H9 (cell line): ENCODE measurements around the gene LSP1. TPM values are rescaled to one million over a fixed set of nuclear protein-coding genes. Genes with fewer than 3 reads are reported as not detected.

Experiments used
- DNase-seq: peaks from one replicate; pipeline ENCODE4 v3.0.0-alpha.2; 2017
- H2AFZ ChIP-seq: one replicate; pipeline ENCODE4 v1.6.1; 2013; ENCODE audit warnings: mild to moderate bottlenecking, low read length, control low read depth, moderate library complexity
- H2AK5ac ChIP-seq: 2 replicates; pipeline ENCODE4 v1.6.1; 2013; ENCODE audit warnings: low read length, control low read depth, mixed read lengths; ENCODE audit not compliant: insufficient read length
- H2BK120ac ChIP-seq: one replicate; pipeline ENCODE4 v1.6.1; 2013; ENCODE audit warnings: low read depth, mild to moderate bottlenecking, low read length, control low read depth, inconsistent platforms; ENCODE audit not compliant: poor library complexity, severe bottlenecking
- H2BK12ac ChIP-seq: 2 replicates; pipeline ENCODE4 v1.6.1; 2013; ENCODE audit warnings: low read length, control low read depth, mixed read lengths, low read depth; ENCODE audit not compliant: insufficient read length
- H2BK15ac ChIP-seq: 2 replicates; pipeline ENCODE4 v1.6.1; 2013; ENCODE audit warnings: low read depth, low read length, control low read depth
- H2BK20ac ChIP-seq: one replicate; pipeline ENCODE4 v1.6.1; 2013; ENCODE audit warnings: low read depth, mild to moderate bottlenecking, low read length, control low read depth, inconsistent platforms; ENCODE audit not compliant: poor library complexity, severe bottlenecking
- H2BK5ac ChIP-seq: 2 replicates; pipeline ENCODE4 v1.6.1; 2013; ENCODE audit warnings: low read length, control low read depth, mixed read lengths; ENCODE audit not compliant: insufficient read length
- H3K14ac ChIP-seq: 2 replicates; pipeline ENCODE4 v1.6.1; 2013; ENCODE audit warnings: low read length, control low read depth; ENCODE audit not compliant: insufficient read depth
- H3K18ac ChIP-seq: 2 replicates; pipeline ENCODE4 v1.6.1; 2013; ENCODE audit warnings: low read depth, mild to moderate bottlenecking, mixed read lengths, low read length, control low read depth; ENCODE audit not compliant: insufficient read length
- H3K23ac ChIP-seq: 2 replicates; pipeline ENCODE4 v1.6.1; 2013; ENCODE audit warnings: low read length, control low read depth, mixed read lengths, low read depth; ENCODE audit not compliant: insufficient read length
- H3K23me2 ChIP-seq: 2 replicates; pipeline ENCODE4 v1.6.1; 2013; ENCODE audit warnings: low read depth, mild to moderate bottlenecking, mixed read lengths, low read length, control low read depth; ENCODE audit not compliant: insufficient read length, poor library complexity, severe bottlenecking
- H3K27ac ChIP-seq: 2 replicates; pipeline ENCODE4 v1.5.1; 2013; ENCODE audit warnings: low read length, control low read depth, mixed read lengths, low read depth; ENCODE audit not compliant: insufficient read length
- H3K27me3 ChIP-seq: 2 replicates; pipeline ENCODE4 v1.6.1; 2013; ENCODE audit warnings: low read length, control low read depth, inconsistent platforms; ENCODE audit not compliant: insufficient read depth
- H3K4ac ChIP-seq: 2 replicates; pipeline ENCODE4 v1.6.1; 2013; ENCODE audit warnings: low read depth, mild to moderate bottlenecking, control low read depth, inconsistent platforms, low read length, moderate library complexity
- H3K4me1 ChIP-seq: 2 replicates; pipeline ENCODE4 v1.6.1; 2013; ENCODE audit warnings: low read length, control low read depth, inconsistent platforms; ENCODE audit not compliant: insufficient read depth
- H3K4me2 ChIP-seq: 2 replicates; pipeline ENCODE4 v1.6.1; 2013; ENCODE audit warnings: low read length, control low read depth, mixed read lengths; ENCODE audit not compliant: insufficient read length, insufficient read depth
- H3K56ac ChIP-seq: 2 replicates; pipeline ENCODE4 v1.6.1; 2013; ENCODE audit warnings: low read depth, mild to moderate bottlenecking, mixed read lengths, low read length, control low read depth; ENCODE audit not compliant: insufficient read length
- H3K79me1 ChIP-seq: 2 replicates; pipeline ENCODE4 v1.6.1; 2013; ENCODE audit warnings: low read depth, mild to moderate bottlenecking, moderate library complexity, low read length, control low read depth, inconsistent platforms; ENCODE audit not compliant: insufficient read depth, poor library complexity, severe bottlenecking
- H3K79me2 ChIP-seq: 2 replicates; pipeline ENCODE4 v1.6.1; 2013; ENCODE audit warnings: low read length, control low read depth, inconsistent platforms; ENCODE audit not compliant: insufficient read depth
- H3K9ac ChIP-seq: 2 replicates; pipeline ENCODE4 v1.6.1; 2013; ENCODE audit warnings: low read length, control low read depth, mixed read lengths; ENCODE audit not compliant: insufficient read length; ENCODE audit errors: extremely low read depth
- H3K9me3 ChIP-seq: one replicate; pipeline ENCODE4 v1.6.1; 2013; ENCODE audit warnings: low read depth, low read length, inconsistent platforms; ENCODE audit not compliant: control insufficient read depth
- H3T11ph ChIP-seq: one replicate; pipeline ENCODE4 v1.6.1; 2013; ENCODE audit warnings: mild to moderate bottlenecking, low read length, control low read depth, inconsistent platforms
- H4K20me1 ChIP-seq: one replicate; pipeline ENCODE4 v1.6.1; 2013; ENCODE audit not compliant: control insufficient read depth, insufficient read length, insufficient read depth
- H4K5ac ChIP-seq: 2 replicates; pipeline ENCODE4 v1.6.1; 2013; ENCODE audit warnings: low read depth, mild to moderate bottlenecking, mixed read lengths, low read length, control low read depth; ENCODE audit not compliant: insufficient read length
- H4K8ac ChIP-seq: replicated peaks from 2 replicates; pipeline ENCODE4 v1.6.1; 2013; ENCODE audit warnings: low read length, control low read depth, mixed read lengths, low read depth; ENCODE audit not compliant: insufficient read length
- H4K91ac ChIP-seq: 2 replicates; pipeline ENCODE4 v1.6.1; 2013; ENCODE audit warnings: low read depth, mild to moderate bottlenecking, moderate library complexity, mixed read lengths, low read length, control low read depth; ENCODE audit not compliant: insufficient read length
- H3K27ac Mint-ChIP-seq, 3 experiments: 2 replicates in 2 of 3; 3 replicates in 1 of 3; pipeline ENCODE4 v1.8.0; 2020 to 2021; ENCODE audit warnings: mixed read lengths in 3 of 3, mild to moderate bottlenecking in 1 of 3, moderate library complexity in 1 of 3
- H3K27me3 Mint-ChIP-seq: 2 replicates; pipeline ENCODE4 v1.8.0; 2021; ENCODE audit warnings: low read depth, mild to moderate bottlenecking, moderate library complexity, mixed read lengths
- H3K36me3 Mint-ChIP-seq, 3 experiments: 2 replicates in 2 of 3; 3 replicates in 1 of 3; pipeline ENCODE4 v1.8.0; 2020 to 2021; ENCODE audit warnings: low read depth in 3 of 3, mixed read lengths in 3 of 3; ENCODE audit not compliant: insufficient read depth in 1 of 3
- H3K4me1 Mint-ChIP-seq, 2 experiments: 2 replicates each; pipeline ENCODE4 v1.8.0; 2020; ENCODE audit warnings: mixed read lengths in 2 of 2
- H3K4me3 Mint-ChIP-seq, 2 experiments: 2 replicates in 1 of 2; 3 replicates in 1 of 2; pipeline ENCODE4 v1.8.0; 2020 to 2021; ENCODE audit warnings: mild to moderate bottlenecking in 2 of 2, mixed read lengths in 2 of 2, moderate library complexity in 1 of 2
- H3K9me3 Mint-ChIP-seq, 2 experiments: 2 replicates in 1 of 2; 3 replicates in 1 of 2; pipeline ENCODE4 v1.8.0; 2020; ENCODE audit warnings: mild to moderate bottlenecking in 2 of 2, mixed read lengths in 2 of 2, moderate library complexity in 1 of 2
- CTCF ChIP-seq: fragments of 200-600 bp; sonication (generic); conservative IDR thresholded peaks from 3 replicates; pipeline ENCODE4 v1.8.0; 2021; ENCODE audit warnings: antibody characterized with exemption, mild to moderate bottlenecking
- WGBS: extraction: QIAGEN DNeasy Blood & Tissue Kit; methylation state at CpG from one replicate; pipeline ENCODE4 v1.1.7; 2013; ENCODE audit warnings: missing lambda C conversion rate, low lambda C conversion rate, mixed read lengths; ENCODE audit not compliant: insufficient read length; ENCODE audit errors: extremely low coverage; 5-methylcytosine and 5-hydroxymethylcytosine counted together
- total RNA-seq: library from RNA; stranded (reverse); gene quantifications from 2 replicates; pipeline ENCODE4 v1.2.1, GENCODE V29; 2021

LSP1 gene
- total RNA-seq, 1 experiment from 2014 or later, result not detected

GRCh38 chr11:1810761-1811160 lies 42.1 kb upstream of the LSP1 start:
- no peaks in the 10 kb centered on the region for H3K79me2 ChIP-seq
- no peaks in the 10 kb centered on the region for H3K4me1 Mint-ChIP-seq
- peaks cover 46% of the 10 kb centered on the region for H3K27me3 Mint-ChIP-seq
- H3K9ac ChIP-seq, result no peak overlapping the region
- no peak overlapping the region for H3K4me3 Mint-ChIP-seq
- no peaks in the 10 kb centered on the region for H3K79me1 ChIP-seq
- H2AFZ ChIP-seq, result no peak overlapping the region
- H3K4me2 ChIP-seq, result no peak overlapping the region
- H4K91ac ChIP-seq, result no peak overlapping the region
- H3K56ac ChIP-seq, result no peak overlapping the region
- no peak overlapping the region for H2AK5ac ChIP-seq
- H3K9me3 Mint-ChIP-seq, result peaks cover 5 to 8% of the 10 kb centered on the region in 2 experiments; a peak in 4 of 5 replicates
- H4K5ac ChIP-seq, result no peak overlapping the region
- H3K18ac ChIP-seq, result no peak overlapping the region
- H2BK12ac ChIP-seq, result no peak overlapping the region
- no peak overlapping the region for H2BK5ac ChIP-seq
- no CpG with 5 or more reads among the region's 10 CpGs for WGBS
- no peak overlapping the region for H3K23ac ChIP-seq
- H3K36me3 Mint-ChIP-seq, result no peaks in the 10 kb centered on the region; a peak in 1 of 7 replicates
- DNase-seq, result no peak
- H3K14ac ChIP-seq, result no peak overlapping the region
- H2BK15ac ChIP-seq, result no peak overlapping the region
- H3K27ac Mint-ChIP-seq, result no peak overlapping the region
- no peaks in the 10 kb centered on the region for H3K23me2 ChIP-seq
- no peak overlapping the region for H3K27ac ChIP-seq
- H4K8ac ChIP-seq, result no peak overlapping the region
- H4K20me1 ChIP-seq, result no peaks in the 10 kb centered on the region
- TF ChIP-seq CTCF, result no peak
- H2BK20ac ChIP-seq, result no peak overlapping the region
- H3K27me3 ChIP-seq, result no peaks in the 10 kb centered on the region
- H3K4me1 ChIP-seq, result no peaks in the 10 kb centered on the region
- H2BK120ac ChIP-seq, result no peak overlapping the region
- no peaks in the 10 kb centered on the region for H3K9me3 ChIP-seq
- H3K4ac ChIP-seq, result no peak overlapping the region
- H3T11ph ChIP-seq, result no peak overlapping the region
